ENCODE data around the gene ATXN7. TPM values are rescaled to one million over a fixed set of nuclear protein-coding genes. Genes with fewer than 3 reads are reported as not detected.

The ATXN7 gene
- total RNA-seq, 1 donor from 2014 or later = 12.6 TPM

GRCh38 chr3:63927422-63928280 lies 64.0 kb downstream of the ATXN7 start:
- ATAC-seq = no peak
- intact Hi-C loops (cut with micrococcal nuclease) = no loop called here

GRCh38 chr3:63931290-63931689 lies 67.6 kb downstream of the ATXN7 start:
- intact Hi-C loops (cut with micrococcal nuclease) = no loop called here
- ATAC-seq (no peak), DNase-seq (no peak)

More at GRCh38 chr3:63927422-63928280, 64.0 kb downstream of the ATXN7 start:
- no peak for DNase-seq

- intact Hi-C loops (cut with micrococcal nuclease) = no loop called here
- ATAC-seq (peak; percentile 33), DNase-seq (no peak)
Observed at GRCh38 chr3:63932509-63933212, 69.0 kb downstream of the ATXN7 start.

- DNase-seq = no peak
- intact Hi-C loops (cut with micrococcal nuclease) = no loop called here
- ATAC-seq = peak; percentile 22
Observed at GRCh38 chr3:63933459-63933858, 69.8 kb downstream of the ATXN7 start.

GRCh38 chr3:63934041-63934866 lies 70.6 kb downstream of the ATXN7 start:
- DNase-seq (no peak), ATAC-seq (peak; percentile 39)
- intact Hi-C loops (cut with micrococcal nuclease) = no loop called here

- intact Hi-C loops (cut with micrococcal nuclease) = no loop called here
- DNase-seq = no peak
- ATAC-seq = no peak
Observed at GRCh38 chr3:63936925-63937324, 73.3 kb downstream of the ATXN7 start.

GRCh38 chr3:63937661-63938651 lies 74.3 kb downstream of the ATXN7 start:
- DNase-seq (no peak), ATAC-seq (peak; percentile 21)
- intact Hi-C loops (cut with micrococcal nuclease) = no loop called here

GRCh38 chr3:63940389-63940757 lies 76.7 kb downstream of the ATXN7 start:
- no peak for DNase-seq
- ATAC-seq = no peak
- intact Hi-C loops (cut with micrococcal nuclease) = no loop called here

- DNase-seq (no peak), ATAC-seq (no peak)
- intact Hi-C loops (cut with micrococcal nuclease) = no loop called here
Observed at GRCh38 chr3:63942528-63942927, 78.9 kb downstream of the ATXN7 start.

- ATAC-seq = no peak
- intact Hi-C loops (cut with micrococcal nuclease) = no loop called here
- DNase-seq = no peak
Observed at GRCh38 chr3:63943678-63944077, 80.0 kb downstream of the ATXN7 start.

- ATAC-seq = peak; percentile 60
- no peak for DNase-seq
- intact Hi-C loops (cut with micrococcal nuclease) = no loop called here
Observed at GRCh38 chr3:63945558-63946096, 82.0 kb downstream of the ATXN7 start.

GRCh38 chr3:63946753-63947152 lies 83.1 kb downstream of the ATXN7 start:
- DNase-seq (no peak), ATAC-seq (no peak)
- intact Hi-C loops (cut with micrococcal nuclease) = no loop called here

GRCh38 chr3:63947594-63947993 lies 83.9 kb downstream of the ATXN7 start:
- ATAC-seq (peak; percentile 57), DNase-seq (no peak)
- intact Hi-C loops (cut with micrococcal nuclease) = no loop called here

GRCh38 chr3:63949005-63949404 lies 85.3 kb downstream of the ATXN7 start:
- DNase-seq (no peak), ATAC-seq (no peak)
- intact Hi-C loops (cut with micrococcal nuclease) = no loop called here

- intact Hi-C loops (cut with micrococcal nuclease) = no loop called here
- DNase-seq (no peak), ATAC-seq (no peak)
Observed at GRCh38 chr3:63950698-63951097, 87.0 kb downstream of the ATXN7 start.

- DNase-seq (no peak), ATAC-seq (no peak)
- intact Hi-C loops (cut with micrococcal nuclease) = no loop called here
Observed at GRCh38 chr3:63951492-63952247, 88.0 kb downstream of the ATXN7 start.

- no peak for ATAC-seq
- intact Hi-C loops (cut with micrococcal nuclease) = no loop called here
- DNase-seq = no peak
Observed at GRCh38 chr3:63952248-63952594, 88.6 kb downstream of the ATXN7 start.

GRCh38 chr3:63954182-63954581 lies 90.5 kb downstream of the ATXN7 start:
- DNase-seq (no peak), ATAC-seq (no peak)
- intact Hi-C loops (cut with micrococcal nuclease) = no loop called here

All from left ventricle myocardium superior (tissue), 1 donor.